Umbilical cord (tissue), 2 donors: ENCODE measurements around the gene HDGFL2. TPM values are rescaled to one million over a fixed set of nuclear protein-coding genes. Genes with fewer than 3 reads are reported as not detected.

Experiments
- DNase-seq: peaks from one replicate; pipeline ENCODE4 v3.0.0-alpha.2; 2015; ENCODE audit warnings: low spot score
- total RNA-seq: library from RNA; depleted of rRNA; stranded (reverse); fragments of >200 nt; gene quantifications from one replicate; pipeline ENCODE4 v1.2.3, GENCODE V29; 2014; ENCODE audit warnings: low replicate concordance; ENCODE audit not compliant: insufficient read depth

Gene HDGFL2
- 27.7 TPM for total RNA-seq

DNA sequence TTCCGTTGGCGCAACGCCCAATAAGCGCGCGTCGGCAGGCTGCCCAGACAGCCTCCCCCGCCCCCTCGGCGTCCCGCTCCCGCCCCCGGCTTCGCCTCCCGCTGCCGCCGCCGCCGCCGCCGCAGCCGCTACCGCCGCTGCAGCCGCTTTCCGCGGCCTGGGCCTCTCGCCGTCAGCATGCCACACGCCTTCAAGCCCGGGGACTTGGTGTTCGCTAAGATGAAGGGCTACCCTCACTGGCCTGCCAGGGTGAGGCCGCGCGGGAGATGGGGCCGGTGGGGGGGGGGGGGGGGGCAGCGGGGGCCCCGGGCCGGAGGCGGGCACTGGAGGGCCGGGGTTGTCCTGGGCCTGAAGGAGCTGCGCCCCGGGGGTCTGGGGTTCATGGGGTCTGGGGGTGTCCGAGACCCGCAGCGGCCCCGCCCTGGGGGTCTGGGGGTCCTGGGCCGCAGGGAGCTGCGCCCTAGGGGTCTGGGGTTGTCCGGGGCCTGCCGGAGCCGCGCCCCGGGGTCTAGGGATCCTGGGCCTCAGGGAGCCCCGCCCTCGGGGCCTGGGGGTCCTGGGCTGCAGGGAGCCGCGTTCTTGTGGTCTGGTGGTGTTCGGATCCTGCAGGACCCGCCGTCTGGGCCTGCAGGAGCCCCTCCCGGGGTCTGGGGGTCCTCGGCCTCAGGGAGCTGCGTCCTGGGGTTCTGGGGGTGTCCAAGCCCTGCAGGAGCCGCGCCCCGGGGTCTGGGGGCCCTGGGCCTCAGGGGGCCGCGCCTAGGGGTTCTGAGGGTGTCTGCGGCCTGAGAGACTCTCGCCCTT lies at the start of gene HDGFL2:
Gene HDGFL2, plus strand, starts transcription at position 124 of the 801 bp plus-strand sequence. Its CDS starts 54 bp downstream, at position 178.
- DNase-seq = no peak

DNA sequence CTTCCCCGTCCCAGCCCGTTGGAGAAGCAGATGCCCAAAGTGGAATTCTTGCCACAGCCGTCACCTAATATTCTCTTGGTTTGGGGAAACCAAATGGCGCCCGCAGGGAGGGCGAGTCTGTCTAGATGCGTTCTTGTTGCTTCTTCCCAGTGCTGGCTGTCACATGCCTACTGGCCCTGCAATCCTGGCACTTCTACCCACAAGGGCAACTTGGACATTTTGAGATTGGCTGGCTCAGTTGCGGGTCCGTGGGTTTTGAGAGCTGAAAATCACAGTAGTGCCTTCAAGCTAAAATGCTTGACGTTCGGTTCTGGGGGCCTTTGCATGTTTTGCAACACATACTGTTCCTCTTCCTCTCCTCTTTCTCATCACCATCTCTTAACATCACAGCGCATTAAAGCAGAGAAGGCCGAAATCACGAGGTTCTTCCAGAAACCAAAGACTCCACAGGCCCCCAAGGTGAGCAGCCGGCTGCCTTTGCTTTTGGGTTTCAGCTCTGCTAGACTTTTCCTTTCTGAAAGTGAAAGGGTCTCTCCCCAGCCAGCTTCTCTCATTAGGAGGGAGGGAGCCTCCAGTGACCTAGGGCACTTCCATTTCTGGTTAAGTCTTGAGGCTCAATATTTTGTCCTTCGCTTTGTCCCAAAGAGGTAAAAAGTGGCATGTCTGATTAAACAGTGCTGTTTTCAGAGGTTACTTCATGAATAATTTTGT lies 48.5 kb upstream of the HDGFL2 start:
- DNase-seq = no peak

DNA sequence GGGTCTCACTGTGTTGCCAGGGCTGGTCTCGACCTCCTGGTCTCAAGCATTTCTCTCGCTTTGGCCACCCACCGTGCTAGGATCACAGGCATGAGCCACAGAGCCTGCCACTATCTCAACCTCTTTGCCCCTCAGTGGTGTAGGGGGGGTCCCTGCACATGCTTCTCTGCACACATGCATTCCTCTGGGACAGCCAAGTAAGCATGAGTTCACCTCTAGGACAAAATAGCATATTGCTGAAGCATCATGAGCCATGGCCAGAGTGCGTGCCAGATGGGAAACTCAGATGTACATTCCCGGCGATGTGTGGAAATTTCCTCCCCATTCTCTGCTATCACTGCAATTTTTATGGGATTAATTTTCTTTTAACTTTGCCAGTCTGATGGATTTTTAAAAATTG lies 46.6 kb upstream of the HDGFL2 start:
- no peak for DNase-seq

GRCh38 chr19:4428326-4428975 lies 43.6 kb upstream of the HDGFL2 start:
- DNase-seq = no peak

GRCh38 chr19:4429256-4429655 lies 42.8 kb upstream of the HDGFL2 start:
- no peak for DNase-seq

DNA sequence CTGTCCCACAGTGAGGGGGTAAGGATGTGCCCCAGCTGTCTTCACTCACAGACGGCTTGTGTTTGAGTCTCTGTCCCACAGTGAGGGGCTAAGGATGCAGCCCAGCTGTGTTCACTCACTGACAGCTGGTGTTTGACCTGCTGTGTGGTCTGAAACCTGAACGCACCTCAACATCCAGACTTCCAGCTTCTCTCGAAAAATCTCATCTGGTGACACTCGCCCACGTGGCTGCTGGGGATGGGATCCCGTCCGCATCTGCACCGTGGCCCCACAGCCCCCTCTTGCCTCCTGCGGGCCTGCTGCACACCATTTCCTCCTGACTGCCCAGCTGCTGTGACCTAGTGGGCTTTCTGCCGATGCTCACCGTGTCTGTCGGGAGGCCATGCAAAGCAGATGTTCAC lies 42.3 kb upstream of the HDGFL2 start:
- no peak for DNase-seq

GRCh38 chr19:4430760-4431159 lies 41.3 kb upstream of the HDGFL2 start:
- DNase-seq = no peak

DNA sequence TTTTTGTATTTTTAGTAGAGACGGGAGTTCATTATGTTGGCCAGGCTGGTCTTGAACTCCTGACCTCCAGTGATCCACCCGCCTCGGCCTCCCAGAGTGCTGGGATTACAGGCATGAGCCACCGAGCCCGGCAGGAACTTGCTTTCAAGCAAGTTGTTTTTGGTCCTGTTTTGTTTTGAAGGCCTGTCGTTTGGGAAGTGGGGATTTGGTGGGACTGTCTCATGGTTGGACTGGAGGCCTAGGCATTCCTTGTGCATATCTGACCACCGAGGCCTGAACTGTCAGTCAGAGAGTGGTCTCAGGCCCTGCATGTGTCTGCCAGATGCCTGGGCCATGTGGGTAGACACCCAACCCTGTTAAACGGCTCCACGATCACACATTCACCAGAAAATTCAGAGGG lies 40.8 kb upstream of the HDGFL2 start:
- no peak for DNase-seq

GRCh38 chr19:4431808-4432674 lies 40.1 kb upstream of the HDGFL2 start:
- no peak for DNase-seq

DNA sequence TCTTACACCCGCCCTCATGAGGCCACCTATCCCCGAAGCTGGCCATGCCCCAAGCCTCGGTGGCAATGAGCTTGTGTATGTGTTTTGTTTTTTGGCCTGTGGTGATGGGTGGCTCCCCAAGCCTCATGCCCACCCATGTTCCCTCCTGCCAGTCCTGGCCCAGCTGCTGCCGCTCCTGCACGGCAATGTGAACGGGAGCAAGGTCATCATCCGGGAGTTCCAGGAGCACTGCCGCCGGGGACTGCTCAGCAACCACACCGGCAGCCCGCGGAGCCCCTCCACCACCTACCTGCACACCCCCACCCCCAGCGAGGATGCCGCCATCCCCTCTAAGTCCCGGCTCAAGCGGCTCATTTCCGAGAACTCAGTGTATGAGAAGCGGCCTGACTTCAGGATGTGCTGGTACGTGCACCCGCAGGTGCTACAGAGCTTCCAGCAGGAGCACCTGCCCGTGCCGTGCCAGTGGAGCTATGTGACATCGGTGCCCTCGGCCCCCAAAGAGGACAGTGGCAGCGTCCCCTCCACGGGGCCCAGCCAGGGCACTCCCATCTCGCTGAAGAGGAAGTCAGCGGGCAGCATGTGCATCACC lies 39.1 kb upstream of the HDGFL2 start:
- no peak for DNase-seq

- no peak for DNase-seq
Observed at GRCh38 chr19:4434391-4434790, 37.7 kb upstream of the HDGFL2 start.

DNA sequence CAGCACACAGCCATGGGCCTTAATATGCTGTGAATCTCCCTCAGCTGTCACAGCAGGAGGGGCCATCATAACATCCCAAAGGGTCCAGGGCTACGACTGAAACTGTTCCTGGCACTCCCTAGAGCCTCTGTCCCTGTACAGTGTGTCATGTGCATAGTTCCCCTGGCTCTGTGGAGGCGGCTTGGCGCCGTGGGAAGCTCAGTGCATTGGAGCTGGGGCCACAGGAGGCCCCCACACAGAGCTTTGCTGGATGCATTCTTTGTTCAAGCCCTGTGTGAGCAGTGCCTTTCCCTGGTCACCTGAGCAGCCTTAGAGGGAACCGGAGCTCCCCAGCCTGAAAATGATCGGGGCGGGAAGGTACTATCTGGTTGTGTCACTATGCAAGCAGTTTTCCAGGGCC lies 35.9 kb upstream of the HDGFL2 start:
- DNase-seq = no peak

- DNase-seq = no peak
Observed at GRCh38 chr19:4437103-4437502, 35.0 kb upstream of the HDGFL2 start.

GRCh38 chr19:4439243-4439642 lies 32.9 kb upstream of the HDGFL2 start:
- DNase-seq = no peak

- no peak for DNase-seq
Observed at GRCh38 chr19:4441994-4442818, 29.9 kb upstream of the HDGFL2 start.

GRCh38 chr19:4442819-4443146 lies 29.3 kb upstream of the HDGFL2 start:
- DNase-seq = no peak

DNA sequence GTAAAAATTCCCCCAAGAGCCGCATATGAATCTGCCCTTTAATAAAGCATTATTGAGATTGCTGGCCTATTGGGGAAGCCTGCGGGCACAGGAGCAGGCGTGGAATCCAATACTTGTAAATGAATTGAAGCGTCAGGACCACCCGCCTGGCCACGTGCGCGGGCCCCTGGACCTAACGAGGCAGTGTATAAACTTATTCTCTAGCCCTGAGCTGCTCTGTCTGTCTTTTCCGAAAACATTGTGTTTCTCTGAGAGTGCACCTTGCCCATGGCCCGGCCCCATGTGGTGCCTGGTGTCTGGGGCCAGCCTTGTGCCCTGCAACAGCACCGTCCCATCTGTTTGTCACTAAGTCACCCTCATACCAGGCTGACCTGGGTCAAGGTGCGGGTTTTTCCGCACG lies 28.9 kb upstream of the HDGFL2 start:
- DNase-seq = no peak

- no peak for DNase-seq
Observed at GRCh38 chr19:4443966-4444764, 27.9 kb upstream of the HDGFL2 start.
